OCI-LY7 (cell line): ENCODE data around the gene HSD3B2. TPM values are rescaled to one million over a fixed set of nuclear protein-coding genes. Genes with fewer than 3 reads are reported as not detected.

Experiments
- BruUV-seq: library from RNA; stranded (reverse); fragments of 400-500 nt; replicated peaks from 2 replicates; lab custom pipeline; 2021; lab: Mats Ljungman, UMichigan
- CTCF ChIA-PET: fragments of 300-600 bp; sonication (Branson Sonifier 250); formaldehyde crosslinking; loops from one replicate; lab custom pipeline; 2022; ENCODE audit warnings: antibody characterized with exemption; ENCODE audit not compliant: unreplicated experiment; lab: Charles Lee
- POLR2A ChIA-PET: fragments of 300-600 bp; sonication (Branson Sonifier 250); formaldehyde crosslinking; loops from one replicate; lab custom pipeline; 2022; ENCODE audit warnings: antibody characterized with exemption; lab: Charles Lee
- DNase-seq: peaks from one replicate; pipeline ENCODE4 v3.0.0-alpha.2; 2015; ENCODE audit warnings: low spot score
- H2AFZ ChIP-seq: fragments of 200-600 bp; sonication (generic), shearing (Covaris generic); 2 replicates; pipeline ENCODE4 v1.6.1; 2014; ENCODE audit warnings: mild to moderate bottlenecking, antibody characterized with exemption, low read length, moderate library complexity
- H3K27ac ChIP-seq: fragments of 200-600 bp; sonication (generic); 2 replicates; pipeline ENCODE4 v1.5.1; 2014; ENCODE audit warnings: mixed run types, low read depth, mild to moderate bottlenecking, moderate library complexity, low read length, inconsistent platforms; ENCODE audit not compliant: poor library complexity, severe bottlenecking
- H3K36me3 ChIP-seq: fragments of 200-600 bp; sonication (generic); 2 replicates; pipeline ENCODE4 v1.6.1; 2014; ENCODE audit warnings: mild to moderate bottlenecking, antibody characterized with exemption, low read length, moderate library complexity, mixed read lengths; ENCODE audit not compliant: insufficient read depth
- H3K4me1 ChIP-seq: fragments of 200-600 bp; sonication (generic); 2 replicates; pipeline ENCODE4 v1.5.1; 2014; ENCODE audit warnings: mild to moderate bottlenecking, low read length; ENCODE audit not compliant: insufficient read depth, poor library complexity, severe bottlenecking
- H3K4me2 ChIP-seq: fragments of 200-600 bp; sonication (generic); 2 replicates; pipeline ENCODE4 v1.6.1; 2014; ENCODE audit warnings: mild to moderate bottlenecking, low read length
- H3K4me3 ChIP-seq: fragments of 200-600 bp; sonication (generic); 2 replicates; pipeline ENCODE4 v1.5.1; 2014; ENCODE audit warnings: mild to moderate bottlenecking, low read depth, low read length; ENCODE audit not compliant: poor library complexity, severe bottlenecking
- H3K79me2 ChIP-seq: fragments of 200-600 bp; sonication (generic); 2 replicates; pipeline ENCODE4 v1.6.1; 2016; ENCODE audit warnings: low read depth, mild to moderate bottlenecking, low read length, moderate library complexity, mixed read lengths; ENCODE audit not compliant: insufficient read depth
- H3K9me2 ChIP-seq: fragments of 200-600 bp; sonication (generic); 2 replicates; pipeline ENCODE4 v1.6.1; 2016; ENCODE audit warnings: mild to moderate bottlenecking, low read length, mixed read lengths; ENCODE audit not compliant: insufficient read depth
- H3K9me3 ChIP-seq: fragments of 200-600 bp; sonication (generic); 2 replicates; pipeline ENCODE4 v1.6.1; 2014; ENCODE audit warnings: mild to moderate bottlenecking, mixed run types, low read length, mixed read lengths
- H4K20me1 ChIP-seq: fragments of 200-600 bp; sonication (generic); 2 replicates; pipeline ENCODE4 v1.6.1; 2014; ENCODE audit warnings: mild to moderate bottlenecking, antibody characterized with exemption, low read length, moderate library complexity, mixed read lengths; ENCODE audit not compliant: insufficient read depth
- EZH2phosphoT487 ChIP-seq: fragments of 200-600 bp; sonication (generic); IDR thresholded peaks from 2 replicates; pipeline ENCODE4 v1.6.1; 2018; ENCODE audit warnings: low read depth, borderline replicate concordance, mild to moderate bottlenecking, mixed run types, antibody characterized with exemption, low read length, moderate library complexity, mixed read lengths
- intact Hi-C: fragments of 100-400 bp; cut with micrococcal nuclease; formaldehyde crosslinking; loops from one replicate; pipeline ENCODE4 v1.10.0; 2022; ENCODE audit not compliant: unreplicated experiment
- total RNA-seq, 2 experiments: library from RNA; depleted of rRNA in 1 of 2; stranded (reverse); fragments of >200 nt in 1 of 2; shearing (Covaris generic) in 1 of 2; gene quantifications; 2 replicates each; pipeline ENCODE4 v1.2.3, GENCODE V29; 2014 to 2022
- TF ChIP-seq, protein P1 (sequence below): fragments of 200-600 bp; sonication (generic); conservative IDR thresholded peaks from 2 replicates; pipeline ENCODE4 v1.5.1; 2014; ENCODE audit warnings: mild to moderate bottlenecking, antibody characterized with exemption, low read length, moderate library complexity, mixed read lengths

HSD3B2 gene
- total RNA-seq, 2 experiments from 2014 or later: not detected

DNA sequence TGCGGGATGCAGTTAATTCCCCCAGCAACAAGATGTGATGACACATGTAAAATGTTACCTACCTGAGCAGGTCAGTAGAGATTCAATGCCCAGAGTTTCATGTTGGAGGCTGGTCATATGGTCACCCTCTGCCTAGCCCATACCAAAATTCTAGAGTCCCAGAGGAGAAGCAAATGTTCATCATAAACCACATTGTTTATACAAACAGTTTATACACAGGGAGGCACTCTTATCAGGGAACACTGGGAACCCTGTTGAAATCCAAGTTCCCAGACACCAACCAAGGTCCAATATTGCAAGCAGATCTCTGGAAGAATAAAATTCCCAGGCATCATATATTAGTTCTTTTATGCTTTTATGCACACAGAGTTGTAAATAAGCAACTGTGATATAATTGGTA, 35.8 kb upstream of the HSD3B2 start:
- POLR2A ChIA-PET: no interaction called here
- no TSS peak for BruUV-seq
- DNase-seq: no peak

DNA sequence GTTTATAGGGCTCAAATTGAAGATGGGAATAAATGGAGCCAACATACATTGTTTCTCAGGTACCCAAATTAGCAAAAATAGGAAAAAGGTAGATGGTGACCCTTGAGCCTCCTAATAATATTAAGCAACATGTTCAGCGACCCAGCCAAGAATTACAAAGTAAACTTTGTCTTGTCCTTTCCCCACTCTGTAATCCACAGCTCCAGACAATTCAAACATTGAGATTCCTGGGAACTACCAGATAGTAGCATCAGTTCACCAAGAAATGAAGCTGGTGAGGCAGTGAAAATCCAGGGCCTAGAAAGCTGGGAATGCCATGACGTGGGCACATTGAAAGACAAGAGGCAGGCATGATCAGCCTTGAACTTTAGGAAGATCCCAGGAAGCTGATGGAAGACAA, 34.6 kb upstream of the HSD3B2 start:
- intact Hi-C loops: no loop called here
- Histone ChIP-seq H4K20me1 (no peaks in the 10 kb centered on the region), H3K27ac (no peak overlapping the region), H3K79me2 (no peaks in the 10 kb centered on the region), H3K4me1 (no peaks in the 10 kb centered on the region), H3K4me3 (no peak overlapping the region), H2AFZ (no peak overlapping the region), H3K9me3 (no peaks in the 10 kb centered on the region), H3K9me2 (no peaks in the 10 kb centered on the region), H3K4me2 (no peak overlapping the region), H3K36me3 (no peaks in the 10 kb centered on the region)
- no TSS peak for BruUV-seq
- CTCF ChIA-PET: no interaction called here
- POLR2A ChIA-PET: no interaction called here
- no peak for DNase-seq
- TF ChIP-seq, protein P1, sequence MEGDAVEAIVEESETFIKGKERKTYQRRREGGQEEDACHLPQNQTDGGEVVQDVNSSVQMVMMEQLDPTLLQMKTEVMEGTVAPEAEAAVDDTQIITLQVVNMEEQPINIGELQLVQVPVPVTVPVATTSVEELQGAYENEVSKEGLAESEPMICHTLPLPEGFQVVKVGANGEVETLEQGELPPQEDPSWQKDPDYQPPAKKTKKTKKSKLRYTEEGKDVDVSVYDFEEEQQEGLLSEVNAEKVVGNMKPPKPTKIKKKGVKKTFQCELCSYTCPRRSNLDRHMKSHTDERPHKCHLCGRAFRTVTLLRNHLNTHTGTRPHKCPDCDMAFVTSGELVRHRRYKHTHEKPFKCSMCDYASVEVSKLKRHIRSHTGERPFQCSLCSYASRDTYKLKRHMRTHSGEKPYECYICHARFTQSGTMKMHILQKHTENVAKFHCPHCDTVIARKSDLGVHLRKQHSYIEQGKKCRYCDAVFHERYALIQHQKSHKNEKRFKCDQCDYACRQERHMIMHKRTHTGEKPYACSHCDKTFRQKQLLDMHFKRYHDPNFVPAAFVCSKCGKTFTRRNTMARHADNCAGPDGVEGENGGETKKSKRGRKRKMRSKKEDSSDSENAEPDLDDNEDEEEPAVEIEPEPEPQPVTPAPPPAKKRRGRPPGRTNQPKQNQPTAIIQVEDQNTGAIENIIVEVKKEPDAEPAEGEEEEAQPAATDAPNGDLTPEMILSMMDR: no peak
- no peak for TF ChIP-seq EZH2phosphoT487

More for the DNA sequence above, 35.8 kb upstream of the HSD3B2 start:
- intact Hi-C loops: no loop called here
- no peaks in the 10 kb centered on the region for H3K9me2 ChIP-seq
- no peak overlapping the region for H3K4me3 ChIP-seq
- no peaks in the 10 kb centered on the region for H4K20me1 ChIP-seq
- no peak overlapping the region for H2AFZ ChIP-seq
- H3K27ac ChIP-seq: no peak overlapping the region
- no peaks in the 10 kb centered on the region for H3K9me3 ChIP-seq
- TF ChIP-seq, protein P1: no peak
- TF ChIP-seq EZH2phosphoT487: no peak
- CTCF ChIA-PET: no interaction called here
- H3K36me3 ChIP-seq: no peaks in the 10 kb centered on the region
- H3K79me2 ChIP-seq: no peaks in the 10 kb centered on the region
- no peak overlapping the region for H3K4me2 ChIP-seq
- H3K4me1 ChIP-seq: no peaks in the 10 kb centered on the region

DNA sequence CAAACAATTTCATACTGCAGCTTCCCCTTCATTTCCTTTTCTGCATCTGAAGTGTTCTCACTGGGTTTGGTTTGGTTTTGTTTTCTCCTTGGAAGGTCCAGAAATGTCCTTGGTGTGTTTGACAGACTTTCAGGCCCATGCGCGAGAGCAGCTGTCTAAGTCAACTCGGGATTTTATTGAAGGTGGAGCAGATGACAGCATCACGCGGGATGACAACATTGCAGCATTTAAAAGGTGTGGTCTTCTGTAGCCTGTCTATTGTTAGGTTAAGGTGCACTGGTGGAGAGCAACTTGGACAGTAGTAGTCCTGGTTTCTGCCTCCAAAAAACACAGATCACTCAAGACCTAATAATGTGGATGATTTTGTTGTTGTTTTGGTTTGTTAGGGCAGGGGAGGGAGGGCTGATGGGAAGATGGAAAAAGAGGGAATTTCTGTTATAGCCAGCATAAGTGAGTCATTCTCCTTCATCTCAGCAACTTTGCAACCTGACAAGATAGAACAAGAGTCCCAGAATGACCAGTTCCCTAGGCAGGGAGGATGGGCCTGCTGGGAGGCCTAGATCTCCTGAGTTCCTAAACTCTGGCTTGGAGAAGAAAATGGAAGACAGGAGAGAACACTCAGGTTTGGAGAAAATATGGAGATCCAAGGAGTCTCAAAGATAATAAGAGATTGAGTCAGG, 33.8 kb upstream of the HSD3B2 start:
- Histone ChIP-seq H2AFZ (no peak overlapping the region), H3K79me2 (no peaks in the 10 kb centered on the region), H3K9me2 (no peaks in the 10 kb centered on the region), H3K9me3 (no peaks in the 10 kb centered on the region), H3K36me3 (no peaks in the 10 kb centered on the region), H3K4me2 (no peak overlapping the region), H4K20me1 (no peaks in the 10 kb centered on the region), H3K27ac (no peak overlapping the region), H3K4me3 (no peak overlapping the region), H3K4me1 (no peaks in the 10 kb centered on the region)
- intact Hi-C loops: no loop called here
- ChIA-PET POLR2A (no interaction called here), CTCF (no interaction called here)
- DNase-seq: no peak
- BruUV-seq: no TSS peak
- TF ChIP-seq, protein P1: no peak
- no peak for TF ChIP-seq EZH2phosphoT487
